ENCODE measurements around the gene GABRG3. TPM values are rescaled to one million over a fixed set of nuclear protein-coding genes. Genes with fewer than 3 reads are reported as not detected.

GABRG3 gene
- total and polyA plus RNA-seq, 9 of the 15 experiments (the other 6 are each of a cell fraction or from before 2014, with no cell fraction given): 4.0 to 15.1 (median 11.2) TPM

GRCh38 chr15:27587810-27588209 lies 616.8 kb downstream of the GABRG3 start:
- FAIRE-seq (peak; percentile 75), ATAC-seq (peak; percentile 93), DNase-seq (ENCODE audit: extremely low read depth in 1 of 4, low spot score in 3 of 4) (peak; percentile 21 to 53 (median 39))
- Histone ChIP-seq H3K4me2 (ENCODE audit: insufficient read depth, low read length) (peak overlapping the region; percentile 24; the same call in 1 of the 2 replicates), H3K9me3 (replicated peaks; ENCODE audit: control insufficient read depth, insufficient read depth, low read depth, low read length) (no peaks in the 10 kb centered on the region), H3K4me1 (replicated peaks in 1 of 2; ENCODE audit: control insufficient read depth in 2 of 2, insufficient read depth in 2 of 2, low read length in 2 of 2) (no peaks in the 10 kb centered on the region; a peak in 2 of 5 replicates), H3K9me1 (ENCODE audit: control insufficient read depth, insufficient read depth, low read length) (no peaks in the 10 kb centered on the region), H3K79me2 (ENCODE audit: control insufficient read depth, insufficient read depth, low read length) (no peaks in the 10 kb centered on the region), H4K20me1 (replicated peaks; ENCODE audit: control insufficient read depth, insufficient read depth, low read length) (no peaks in the 10 kb centered on the region), H3K36me3 (ENCODE audit: control insufficient read depth, insufficient read depth, low read length) (no peaks in the 10 kb centered on the region), H3K4me3 (no peak overlapping the region), H3K27ac (ENCODE audit: extremely low read depth, low read depth, low read length) (no peak overlapping the region), H3K9ac (ENCODE audit: insufficient read depth in 1 of 2, low read depth in 2 of 2, low read length in 2 of 2) (no peak overlapping the region), H2AFZ (ENCODE audit: low read depth, low read length) (no peak overlapping the region), H3K27me3 (ENCODE audit: control insufficient read depth in 2 of 2, insufficient read depth in 2 of 2, low read length in 2 of 2) (peaks cover 0 to 10% of the 10 kb centered on the region in 2 experiments; a peak in 2 of 5 replicates)
- intact Hi-C loops (cut with micrococcal nuclease) (no loop called here), in situ Hi-C loops (cut with MboI) (no loop called here)
- no TSS peak for BruUV-seq (replicated peaks)
- CTCF ChIA-PET (ENCODE audit: low intra/inter-chr PET ratio): no interaction called here
- no peak for TF ChIP-seq SIN3B (IDR thresholded peaks at IDR 0.05; ENCODE audit: low read depth)
- no peak for TF ChIP-seq ZNF583 (CRISPR knock-in tag; IDR thresholded peaks at IDR 0.05)
- TF ChIP-seq ETV6 (IDR thresholded peaks at IDR 0.05; ENCODE audit: borderline replicate concordance in 1 of 2, low read depth in 2 of 2, low read length in 1 of 2): no peak
- no peak for TF ChIP-seq ETV6 (CRISPR knock-in tag; IDR thresholded peaks at IDR 0.05; ENCODE audit: borderline replicate concordance)
- no peak for TF ChIP-seq RBM14 (IDR thresholded peaks at IDR 0.05; ENCODE audit: borderline replicate concordance, insufficient read depth, low read depth, low read length)
- TF ChIP-seq MXI1 (IDR thresholded peaks at IDR 0.05; ENCODE audit: low read depth, low read length): no peak
- WGBS (ENCODE audit: insufficient coverage, low coverage, missing lambda C conversion rate): 4% methylated on average over 14 of the region's 14 CpGs
- POLR2A ChIA-PET: no interaction called here

DNA sequence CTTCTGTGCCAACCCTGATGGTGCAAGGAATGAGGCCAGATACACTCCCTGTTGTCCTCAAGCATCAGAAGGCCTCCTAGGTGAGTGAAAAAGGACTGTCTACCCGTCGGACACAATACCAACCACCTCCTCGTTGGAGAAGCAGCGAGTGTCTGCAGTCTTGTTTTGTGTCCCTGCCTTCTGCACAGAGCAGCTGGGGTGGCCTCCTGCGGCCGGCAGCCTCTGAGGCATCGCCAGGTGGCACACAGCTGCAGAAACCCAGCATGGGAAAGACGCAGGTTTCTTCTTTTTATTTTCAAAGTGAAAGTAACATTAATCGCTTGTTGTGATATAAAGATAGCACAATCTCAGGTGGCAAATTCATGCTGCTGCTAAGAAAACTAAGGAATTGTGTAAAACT lies 618.3 kb downstream of the GABRG3 start:
- Histone ChIP-seq H3K36me3 (ENCODE audit: control insufficient read depth, insufficient read depth, low read length) (no peaks in the 10 kb centered on the region), H3K9ac (ENCODE audit: insufficient read depth in 1 of 2, low read depth in 2 of 2, low read length in 2 of 2) (no peak overlapping the region), H3K9me3 (replicated peaks; ENCODE audit: control insufficient read depth, insufficient read depth, low read depth, low read length) (no peaks in the 10 kb centered on the region), H2AFZ (ENCODE audit: low read depth, low read length) (no peak overlapping the region), H3K4me3 (no peak overlapping the region), H3K4me1 (replicated peaks in 1 of 2; ENCODE audit: control insufficient read depth in 2 of 2, insufficient read depth in 2 of 2, low read length in 2 of 2) (no peaks in the 10 kb centered on the region; a peak in 2 of 5 replicates), H3K27me3 (ENCODE audit: control insufficient read depth in 2 of 2, insufficient read depth in 2 of 2, low read length in 2 of 2) (peaks cover 0 to 14% of the 10 kb centered on the region in 2 experiments; a peak in 2 of 5 replicates), H4K20me1 (replicated peaks; ENCODE audit: control insufficient read depth, insufficient read depth, low read length) (no peaks in the 10 kb centered on the region), H3K9me1 (ENCODE audit: control insufficient read depth, insufficient read depth, low read length) (no peaks in the 10 kb centered on the region), H3K79me2 (ENCODE audit: control insufficient read depth, insufficient read depth, low read length) (no peaks in the 10 kb centered on the region), H3K27ac (ENCODE audit: extremely low read depth, low read depth, low read length) (no peak overlapping the region), H3K4me2 (ENCODE audit: insufficient read depth, low read length) (no peak overlapping the region)
- intact Hi-C loops (cut with micrococcal nuclease) (no loop called here), in situ Hi-C loops (cut with MboI) (no loop called here)
- CTCF ChIA-PET (ENCODE audit: low intra/inter-chr PET ratio): no interaction called here
- BruUV-seq (replicated peaks): no TSS peak
- POLR2A ChIA-PET: no interaction called here
- no peak for ATAC-seq
- FAIRE-seq: no peak
- WGBS (ENCODE audit: insufficient coverage, low coverage, missing lambda C conversion rate): 0% methylated on average over 9 of the region's 9 CpGs
- DNase-seq (ENCODE audit: extremely low read depth in 1 of 4, low spot score in 3 of 4): no peak
- no peak for TF ChIP-seq ZNF280A (IDR thresholded peaks at IDR 0.05; ENCODE audit: low read depth, partially characterized antibody)
- no peak for TF ChIP-seq CHD1 (IDR thresholded peaks at IDR 0.05; ENCODE audit: low read length)
- TF ChIP-seq TAF15 (IDR thresholded peaks at IDR 0.05; ENCODE audit: low read depth, low read length): no peak
- no peak for TF ChIP-seq ARHGAP35 (IDR thresholded peaks at IDR 0.05; ENCODE audit: partially characterized antibody)
- TF ChIP-seq ZSCAN29 (IDR thresholded peaks at IDR 0.05): no peak
- TF ChIP-seq ZBTB17 (CRISPR knock-in tag; IDR thresholded peaks at IDR 0.05): no peak
- TF ChIP-seq, protein P1, sequence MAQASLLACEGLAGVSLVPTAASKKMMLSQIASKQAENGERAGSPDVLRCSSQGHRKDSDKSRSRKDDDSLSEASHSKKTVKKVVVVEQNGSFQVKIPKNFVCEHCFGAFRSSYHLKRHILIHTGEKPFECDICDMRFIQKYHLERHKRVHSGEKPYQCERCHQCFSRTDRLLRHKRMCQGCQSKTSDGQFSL (CRISPR knock-in tag; IDR thresholded peaks at IDR 0.05): no peak
- TF ChIP-seq, protein P1 (tag; IDR thresholded peaks at IDR 0.05): no peak
- no peak for TF ChIP-seq CAMTA2 (CRISPR knock-in tag; conservative IDR thresholded peaks at IDR 0.05)

All from K562 (cell line).